GM19238 (cell line): Measurements from ENCODE around the gene EPHA1.

Experiments used
- DNase-seq: peaks from one replicate; pipeline ENCODE4 v3.0.0; 2011; ENCODE audit warnings: low spot score; ENCODE audit not compliant: insufficient read length

EPHA1 gene

DNA sequence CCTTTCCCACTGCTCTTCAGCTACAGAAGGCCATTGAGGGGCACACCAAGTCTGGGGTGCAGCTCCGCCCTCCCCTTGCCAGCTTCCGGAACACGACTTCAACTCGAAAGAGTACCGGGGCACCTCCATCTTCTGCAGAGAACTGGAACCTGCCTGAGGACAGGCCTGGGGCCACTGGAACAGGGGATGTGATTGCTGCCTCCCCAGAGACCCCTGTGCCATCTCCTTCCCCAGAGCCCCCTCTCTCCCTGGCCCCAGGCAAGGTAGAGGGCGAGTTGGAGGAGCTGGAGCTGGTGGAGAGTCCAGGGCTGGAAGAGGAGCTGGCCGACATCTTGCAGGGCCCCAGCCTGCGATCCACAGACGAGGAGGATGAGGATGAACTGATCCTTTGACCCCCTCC, 57.1 kb downstream of the EPHA1 start:
- no peak for DNase-seq

DNA sequence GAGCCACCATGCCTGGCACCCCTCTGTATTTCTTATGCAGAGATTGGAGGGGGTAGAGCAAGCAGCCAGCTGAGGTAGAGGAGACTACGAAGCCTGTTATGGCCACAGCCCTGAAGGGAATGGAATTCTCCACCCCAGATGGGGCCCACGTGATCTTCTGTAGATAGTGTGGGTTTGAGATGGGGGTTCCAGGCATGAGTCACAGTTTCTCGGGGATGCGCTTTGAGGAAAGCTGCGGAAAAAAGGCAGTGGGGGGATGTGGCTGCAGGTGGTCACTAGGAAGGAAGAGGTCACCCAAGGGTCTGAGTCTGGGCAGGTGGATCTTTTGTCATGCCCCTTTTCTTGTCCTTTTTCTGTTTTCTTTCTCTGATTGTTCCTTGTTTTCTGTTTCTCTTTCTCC, 57.6 kb downstream of the EPHA1 start:
- no peak for DNase-seq

DNA sequence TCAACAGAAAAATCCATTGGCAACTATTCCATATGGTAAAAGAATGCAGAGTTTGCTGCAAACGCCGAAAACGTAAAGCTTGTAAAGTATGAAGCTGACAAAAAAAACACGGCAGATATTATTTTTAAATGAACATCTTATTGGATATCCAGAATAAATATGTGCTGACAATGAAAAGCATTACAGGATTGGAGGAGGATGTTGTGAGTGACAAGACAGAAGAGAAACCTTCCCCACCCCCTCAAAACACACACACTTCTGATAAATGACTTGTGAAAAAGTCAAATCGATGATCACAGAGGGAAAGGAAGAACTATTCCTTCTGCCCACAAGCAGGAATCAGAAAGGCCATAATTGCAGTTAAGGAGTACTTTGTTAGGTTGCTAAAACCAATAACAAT, 60.7 kb downstream of the EPHA1 start:
- no peak for DNase-seq

DNA sequence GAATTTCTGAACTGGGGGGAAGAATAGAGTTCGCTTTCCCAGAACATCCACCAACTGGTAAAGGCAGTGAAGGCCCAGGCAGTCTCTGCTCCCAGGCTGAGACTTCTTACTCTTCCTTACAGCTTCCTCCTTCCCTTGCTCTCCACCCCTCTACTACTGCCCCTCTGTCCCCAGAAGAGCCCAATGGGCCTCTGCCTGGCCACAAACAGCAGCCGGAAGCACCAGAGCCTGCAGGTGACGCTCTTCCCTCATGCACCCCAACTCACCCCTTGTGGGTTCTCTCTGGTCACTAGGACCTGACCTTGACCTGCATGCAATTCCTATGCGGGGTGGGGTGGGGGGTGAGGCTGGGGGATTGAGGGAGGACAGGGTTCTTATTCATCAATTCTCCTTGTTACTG, 62.6 kb downstream of the EPHA1 start:
- DNase-seq: no peak

DNA sequence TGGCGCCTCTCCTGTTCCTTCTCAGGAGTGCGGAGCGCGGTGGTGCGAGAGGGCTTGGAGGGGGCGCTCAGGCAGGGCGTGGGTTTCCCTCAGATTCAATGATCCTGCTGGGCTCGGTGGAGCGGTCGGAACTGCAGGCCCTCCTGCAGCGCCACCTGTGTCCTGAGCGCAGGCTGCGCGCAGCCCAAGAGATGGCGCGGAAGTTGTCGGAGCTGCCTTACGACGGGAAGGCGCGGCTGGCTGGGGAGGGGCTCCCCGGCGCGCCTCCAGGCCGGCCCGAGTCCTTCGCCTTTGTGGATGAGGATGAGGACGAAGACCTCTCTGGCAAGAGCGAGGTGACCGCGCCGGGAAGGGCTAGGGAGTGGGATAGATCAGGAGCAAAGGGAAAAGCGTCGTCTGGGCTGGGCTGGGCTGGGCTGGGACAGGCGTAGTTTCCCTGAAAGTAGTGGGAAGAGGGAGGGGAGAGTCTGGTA, 63.2 kb downstream of the EPHA1 start:
- DNase-seq: no peak

DNA sequence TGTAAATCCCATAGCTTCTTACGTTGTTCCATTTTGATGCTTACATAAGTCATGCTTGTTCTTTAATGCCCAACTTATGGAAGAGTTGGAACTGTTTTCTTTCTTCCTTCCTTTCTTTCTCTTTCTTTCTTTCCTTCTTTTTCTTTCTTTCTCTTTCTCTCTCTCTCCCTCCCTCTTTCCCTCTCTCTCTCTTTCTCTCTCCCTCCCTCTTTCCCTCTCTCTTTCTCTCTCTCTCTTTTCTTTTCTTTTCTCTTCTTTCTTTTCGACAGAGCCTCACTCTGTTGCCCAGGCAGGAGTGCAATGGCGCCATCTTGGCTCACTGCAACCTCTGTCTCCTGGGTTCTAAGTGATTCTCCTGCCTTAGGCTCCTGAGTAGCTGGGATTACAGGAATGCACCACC, 65.1 kb downstream of the EPHA1 start:
- no peak for DNase-seq

DNA sequence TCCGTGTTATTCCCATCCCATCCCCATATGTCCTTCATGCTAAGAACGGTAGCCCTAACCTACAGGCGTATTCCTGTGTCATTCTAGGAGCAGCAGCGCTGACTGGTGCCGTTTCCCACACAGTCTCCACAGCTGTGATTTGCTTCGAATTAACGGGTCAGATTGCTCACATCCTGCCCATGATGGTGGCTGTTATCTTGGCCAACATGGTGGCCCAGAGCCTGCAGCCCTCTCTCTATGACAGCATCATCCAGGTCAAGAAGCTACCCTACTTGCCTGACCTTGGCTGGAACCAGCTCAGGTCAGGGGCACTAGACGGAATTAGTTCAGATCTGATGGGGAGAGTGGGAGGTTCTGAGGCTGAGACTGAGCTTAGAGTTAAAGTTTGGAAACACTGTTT, 66.8 kb downstream of the EPHA1 start:
- no peak for DNase-seq
